ENCODE measurements around the gene MN1.

DNA sequence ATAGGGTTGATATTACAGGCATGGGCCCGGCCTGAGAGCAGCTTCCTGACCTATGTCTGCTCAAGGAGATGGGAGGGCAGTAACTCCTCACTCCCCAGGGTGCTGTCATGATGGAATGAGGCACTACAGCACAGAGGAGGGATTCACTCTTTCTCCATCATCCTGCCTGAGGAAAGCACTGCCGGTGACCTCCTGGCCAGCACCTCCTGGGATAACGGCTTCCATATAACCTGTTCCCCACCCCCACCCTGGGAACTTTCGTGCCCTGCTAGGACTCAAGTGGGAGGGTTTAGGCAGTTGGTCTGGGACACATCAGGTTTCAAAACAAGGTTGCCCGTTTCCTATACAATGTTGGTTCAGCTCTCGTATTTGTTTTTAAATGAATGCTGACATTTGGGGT lies 42.7 kb upstream of the MN1 start:
- TF ChIP-seq RARB (CRISPR knock-in tag; IDR thresholded peaks at IDR 0.05) (no peak), ZNF8 (CRISPR knock-in tag; IDR thresholded peaks at IDR 0.05) (no peak), CSDC2 (CRISPR knock-in tag; IDR thresholded peaks at IDR 0.05) (no peak), ZFP30 (CRISPR knock-in tag; IDR thresholded peaks at IDR 0.05) (no peak), PPARA (CRISPR knock-in tag; IDR thresholded peaks at IDR 0.05; ENCODE audit: borderline replicate concordance) (no peak)
- TF ChIP-seq, protein P1, sequence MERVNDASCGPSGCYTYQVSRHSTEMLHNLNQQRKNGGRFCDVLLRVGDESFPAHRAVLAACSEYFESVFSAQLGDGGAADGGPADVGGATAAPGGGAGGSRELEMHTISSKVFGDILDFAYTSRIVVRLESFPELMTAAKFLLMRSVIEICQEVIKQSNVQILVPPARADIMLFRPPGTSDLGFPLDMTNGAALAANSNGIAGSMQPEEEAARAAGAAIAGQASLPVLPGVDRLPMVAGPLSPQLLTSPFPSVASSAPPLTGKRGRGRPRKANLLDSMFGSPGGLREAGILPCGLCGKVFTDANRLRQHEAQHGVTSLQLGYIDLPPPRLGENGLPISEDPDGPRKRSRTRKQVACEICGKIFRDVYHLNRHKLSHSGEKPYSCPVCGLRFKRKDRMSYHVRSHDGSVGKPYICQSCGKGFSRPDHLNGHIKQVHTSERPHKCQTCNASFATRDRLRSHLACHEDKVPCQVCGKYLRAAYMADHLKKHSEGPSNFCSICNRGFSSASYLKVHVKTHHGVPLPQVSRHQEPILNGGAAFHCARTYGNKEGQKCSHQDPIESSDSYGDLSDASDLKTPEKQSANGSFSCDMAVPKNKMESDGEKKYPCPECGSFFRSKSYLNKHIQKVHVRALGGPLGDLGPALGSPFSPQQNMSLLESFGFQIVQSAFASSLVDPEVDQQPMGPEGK (CRISPR knock-in tag; IDR thresholded peaks at IDR 0.05; ENCODE audit: borderline replicate concordance): no peak

All from SK-N-SH treated with all-trans-retinoic acid at 6 μM for 48 hours (cell line).